Peyer's patch (tissue), 4 donors: Measurements from ENCODE around the gene TH.

Experiments
- CTCF ChIP-seq, 6 experiments: fragments of 450-650 bp in 4 of 6; fragments of 200-600 bp in 2 of 6; sonication (generic) in 1 of 6; IDR thresholded peaks; one replicate each; pipeline ENCODE4 v1.5.1; 2017 to 2019; ENCODE audit warnings: antibody characterized with exemption in 6 of 6, mild to moderate bottlenecking in 3 of 6, moderate library complexity in 1 of 6
- POLR2A ChIP-seq, 2 donors: fragments of 450-650 bp; IDR thresholded peaks; one replicate each; pipeline ENCODE4 v1.5.1; 2017; ENCODE audit warnings: antibody characterized with exemption in 2 of 2, mild to moderate bottlenecking in 2 of 2, moderate library complexity in 2 of 2

GRCh38 chr11:2207773-2208621, 36.4 kb upstream of the TH start:
- TF ChIP-seq CTCF (IDR thresholded peaks at IDR 0.05), result no peak
- TF ChIP-seq POLR2A (IDR thresholded peaks at IDR 0.05), result no peak
